ENCODE results near the gene NCKAP5. TPM values are rescaled to one million over a fixed set of nuclear protein-coding genes. Genes with fewer than 3 reads are reported as not detected.

NCKAP5 gene
- polyA plus RNA-seq, 2 of the 4 experiments (the other 2 are of a cell fraction) = 3.0 to 4.1 TPM

GRCh38 chr2:133541376-133541775, 26.9 kb downstream of the NCKAP5 start:
- ATAC-seq (no peak), DNase-seq (ENCODE audit: low read depth in 1 of 2, low spot score in 1 of 2) (no peak), FAIRE-seq (no peak)
- 29% methylated on average over 1 of the region's 1 CpG for WGBS (ENCODE audit: missing lambda C conversion rate)
- ChIA-PET POLR2A (no interaction called here), CTCF (interaction anchor here (1.2 to 1.3 kb wide), 2 partner anchors 17 to 20 kb away, joined by 3 to 5 read pairs; no protein-coding TSS in a partner anchor)
- no peak overlapping the region for H3K27ac ChIP-seq
- H3K4me2 ChIP-seq = no peak overlapping the region
- TF ChIP-seq HDAC2 (IDR thresholded peaks at IDR 0.05) (no peak), TFCP2L1 (CRISPR knock-in tag; IDR thresholded peaks at IDR 0.05) (no peak), HEYL (CRISPR knock-in tag; IDR thresholded peaks at IDR 0.05) (no peak), HOXA7 (CRISPR knock-in tag; IDR thresholded peaks at IDR 0.05) (no peak), CBX8 (IDR thresholded peaks at IDR 0.05) (no peak), ZSCAN20 (CRISPR knock-in tag; IDR thresholded peaks at IDR 0.05) (no peak), HMGXB4 (CRISPR knock-in tag; IDR thresholded peaks at IDR 0.05; ENCODE audit: borderline replicate concordance) (no peak), ZNF302 (CRISPR knock-in tag; IDR thresholded peaks at IDR 0.05) (no peak), REST (IDR thresholded peaks at IDR 0.05) (no peak), HOXB13 (CRISPR knock-in tag; IDR thresholded peaks at IDR 0.05; ENCODE audit: low read depth) (no peak), FOSB (CRISPR knock-in tag; IDR thresholded peaks at IDR 0.05) (no peak), PHF8 (IDR thresholded peaks at IDR 0.05; ENCODE audit: borderline replicate concordance, low read depth) (no peak), POLR2A (IDR thresholded peaks at IDR 0.05; ENCODE audit: low read length) (no peak), HOXB5 (CRISPR knock-in tag; IDR thresholded peaks at IDR 0.05) (no peak)
- no peak overlapping the region for H3K4me3 ChIP-seq
- H3K9me3 ChIP-seq = no peaks in the 10 kb centered on the region
- H3K4me1 ChIP-seq = no peaks in the 10 kb centered on the region

GRCh38 chr2:133532919-133533318, 35.3 kb downstream of the NCKAP5 start:
- H3K4me3 ChIP-seq = no peak overlapping the region
- no peak for FAIRE-seq
- peaks cover 12% of the 10 kb centered on the region; the same call in 2 of the 3 replicates for H3K4me1 ChIP-seq
- no peaks in the 10 kb centered on the region for H3K9me3 ChIP-seq
- peak overlapping the region in 1 of 2 experiments; percentile 29; a peak in 1 of 6 replicates for H3K27ac ChIP-seq
- DNase-seq (ENCODE audit: low read depth in 1 of 2, low spot score in 1 of 2) = peak; percentile 5 to 24
- peak; percentile 64 to 66; a peak in 5 of 6 replicates for ATAC-seq
- ChIA-PET POLR2A (no interaction called here), CTCF (interaction anchor here (0.6 kb wide), 1 partner anchor 311 kb away, joined by 3 read pairs; no protein-coding TSS in a partner anchor)
- no peak for TF ChIP-seq JUNB (IDR thresholded peaks at IDR 0.05)
- TF ChIP-seq NPAS2 (CRISPR knock-in tag; IDR thresholded peaks at IDR 0.05; ENCODE audit: borderline replicate concordance) = no peak
- WGBS (ENCODE audit: missing lambda C conversion rate) = 34% methylated on average over 4 of the region's 4 CpGs
- peak overlapping the region; percentile 40; the same call in 2 of the 3 replicates for H3K4me2 ChIP-seq

GRCh38 chr2:133531382-133531781, 36.9 kb downstream of the NCKAP5 start:
- no peaks in the 10 kb centered on the region for H3K9me3 ChIP-seq
- 34% methylated on average over 2 of the region's 2 CpGs for WGBS (ENCODE audit: missing lambda C conversion rate)
- ChIA-PET POLR2A (no interaction called here), CTCF (interaction anchor here (1.0 to 1.1 kb wide), 2 partner anchors 9 to 313 kb away, joined by 3 read pairs; no protein-coding TSS in a partner anchor)
- no peak overlapping the region for H3K27ac ChIP-seq
- H3K4me2 ChIP-seq = no peak overlapping the region
- no peak for TF ChIP-seq POLR2AphosphoS2 (conservative IDR thresholded peaks at IDR 0.05; ENCODE audit: low read length)
- TF ChIP-seq SREBF2 (IDR thresholded peaks at IDR 0.05) = no peak
- no peak for TF ChIP-seq JUN (IDR thresholded peaks at IDR 0.05)
- no peak for TF ChIP-seq NPAS2 (CRISPR knock-in tag; IDR thresholded peaks at IDR 0.05; ENCODE audit: borderline replicate concordance)
- FAIRE-seq (no peak), DNase-seq (ENCODE audit: low read depth in 1 of 2, low spot score in 1 of 2) (no peak), ATAC-seq (no peak)
- H3K4me3 ChIP-seq = no peak overlapping the region
- peaks cover 12% of the 10 kb centered on the region; the same call in 2 of the 3 replicates for H3K4me1 ChIP-seq

Measured in A549 (cell line).